ENCODE data around the gene FYCO1. TPM values are rescaled to one million over a fixed set of nuclear protein-coding genes. Genes with fewer than 3 reads are reported as not detected.

The FYCO1 gene
- total RNA-seq, 4 donors from 2014 or later: 35.8 to 51.2 (median 43.8) TPM

- no peak for DNase-seq
- Histone ChIP-seq H3K9me3 (no peaks in the 10 kb centered on the region), H3K4me3 (no peak overlapping the region), H3K4me1 (peaks cover 0 to 17% (median 1%) of the 10 kb centered on the region in 4 donors), H3K36me3 (no peaks in the 10 kb centered on the region), H3K27me3 (no peaks in the 10 kb centered on the region), H3K27ac (peak overlapping the region in 3 of 4 donors; percentile 47 to 52 (median 49))
- TF ChIP-seq CTCF (IDR thresholded peaks at IDR 0.05) (peak in 3 of 6 experiments; percentile 19 to 41 (median 34)), POLR2A (IDR thresholded peaks at IDR 0.05) (no peak)
Measured at GRCh38 chr3:45906681-45907407, 88.8 kb downstream of the FYCO1 start.

GRCh38 chr3:45905755-45906154, 89.9 kb downstream of the FYCO1 start:
- no peak overlapping the region for H3K4me3 ChIP-seq
- TF ChIP-seq CTCF (IDR thresholded peaks at IDR 0.05): no peak
- no peak for TF ChIP-seq POLR2A (IDR thresholded peaks at IDR 0.05)

GRCh38 chr3:45904931-45905330, 90.7 kb downstream of the FYCO1 start:
- peak in 1 of 3 donors; percentile 52 for DNase-seq

More at GRCh38 chr3:45905755-45906154, 89.9 kb downstream of the FYCO1 start:
- H3K36me3 ChIP-seq: no peaks in the 10 kb centered on the region
- H3K27ac ChIP-seq: peak overlapping the region in 1 of 4 donors; percentile 27
- no peaks in the 10 kb centered on the region for H3K9me3 ChIP-seq
- H3K27me3 ChIP-seq: no peaks in the 10 kb centered on the region
- DNase-seq: no peak
- peaks cover 0 to 17% (median 1%) of the 10 kb centered on the region in 4 donors for H3K4me1 ChIP-seq

GRCh38 chr3:45896956-45897355, 98.7 kb downstream of the FYCO1 start:
- no peaks in the 10 kb centered on the region for H3K36me3 ChIP-seq
- TF ChIP-seq POLR2A (IDR thresholded peaks at IDR 0.05) (no peak), CTCF (IDR thresholded peaks at IDR 0.05) (no peak)
- no peak overlapping the region for H3K4me3 ChIP-seq
- H3K4me1 ChIP-seq: peaks cover 0 to 10% (median 0%) of the 10 kb centered on the region in 4 donors
- H3K27ac ChIP-seq: peak overlapping the region in 2 of 4 donors; percentile 22 to 46
- H3K9me3 ChIP-seq: no peaks in the 10 kb centered on the region
- DNase-seq: no peak
- H3K27me3 ChIP-seq: no peaks in the 10 kb centered on the region

More at GRCh38 chr3:45904931-45905330, 90.7 kb downstream of the FYCO1 start:
- H3K9me3 ChIP-seq: no peaks in the 10 kb centered on the region
- H3K4me3 ChIP-seq: no peak overlapping the region
- H3K36me3 ChIP-seq: no peaks in the 10 kb centered on the region
- no peaks in the 10 kb centered on the region for H3K27me3 ChIP-seq
- peaks cover 0 to 17% (median 1%) of the 10 kb centered on the region in 4 donors for H3K4me1 ChIP-seq
- peak overlapping the region in 1 of 4 donors; percentile 63 for H3K27ac ChIP-seq
- TF ChIP-seq POLR2A (IDR thresholded peaks at IDR 0.05) (no peak), CTCF (IDR thresholded peaks at IDR 0.05) (no peak)

GRCh38 chr3:45895686-45896468, 99.7 kb downstream of the FYCO1 start:
- Histone ChIP-seq H3K4me1 (peaks cover 0 to 10% (median 0%) of the 10 kb centered on the region in 4 donors), H3K9me3 (no peaks in the 10 kb centered on the region), H3K27ac (no peak overlapping the region), H3K36me3 (no peaks in the 10 kb centered on the region), H3K27me3 (no peaks in the 10 kb centered on the region), H3K4me3 (no peak overlapping the region)
- TF ChIP-seq POLR2A (IDR thresholded peaks at IDR 0.05): no peak
- TF ChIP-seq CTCF (IDR thresholded peaks at IDR 0.05): no peak
- DNase-seq: no peak

Measured in Peyer's patch (tissue), 4 donors.